ENCODE measurements around the gene ZDHHC11B.
"Not testable (repeated sequence)": the region's sequence is repeated elsewhere in the genome, so short reads cannot be mapped to it uniquely, and the experiment has no call there.

GRCh38 chr5:748011-748980 is 36.2 kb downstream of the ZDHHC11B start:
- not testable (repeated sequence) for TF ChIP-seq POLR2A, POLR2AphosphoS5, CTCF (IDR thresholded peaks at IDR 0.05)

Measured in stomach (tissue), 4 donors.